K562 (cell line): ENCODE results near the gene CRYBG2. TPM values are rescaled to one million over a fixed set of nuclear protein-coding genes. Genes with fewer than 3 reads are reported as not detected.
A peak's percentile ranks its signal among the peaks of the same experiment; 100 is the strongest.

Source experiments
- CBFB ChIP-seq: sonication (generic); formaldehyde crosslinking; IDR thresholded peaks from 2 replicates; pipeline ENCODE4 v1.4.0; 2020; ENCODE audit warnings: mild to moderate bottlenecking, missing genetic modification reagents
- E2F3 ChIP-seq: fragments of 250-450 bp; sonication (Bioruptor Pico); IDR thresholded peaks from 2 replicates; pipeline ENCODE4 v1.4.0; 2020; ENCODE audit warnings: mild to moderate bottlenecking
- EGR1 ChIP-seq: fragments of 450-650 bp; conservative IDR thresholded peaks from 2 replicates; pipeline ENCODE4 v1.6.1; 2017; ENCODE audit warnings: mild to moderate bottlenecking
- HLTF ChIP-seq: fragments of 450-650 bp; IDR thresholded peaks from 2 replicates; pipeline ENCODE4 v1.6.1; 2016
- IRF1 ChIP-seq: sonication (generic); formaldehyde crosslinking; IDR thresholded peaks from 2 replicates; pipeline ENCODE4 v1.8.0; 2022; ENCODE audit warnings: missing genetic modification reagents, mild to moderate bottlenecking, borderline replicate concordance
- JUND ChIP-seq, 2 experiments: IDR thresholded peaks; 2 replicates in 1 of 2; 3 replicates in 1 of 2; pipeline ENCODE4 v1.6.1; 2011; ENCODE audit warnings: borderline replicate concordance in 2 of 2, low read depth in 2 of 2, low read length in 2 of 2, improper control_type of control experiment in 1 of 2, missing biosample characterization in 1 of 2, missing genetic modification characterization in 1 of 2, missing genetic modification reagents in 1 of 2
- KHSRP ChIP-seq: fragments of 450-650 bp; IDR thresholded peaks from 2 replicates; pipeline ENCODE4 v1.6.1; 2017
- L3MBTL2 ChIP-seq: fragments of 450-650 bp; IDR thresholded peaks from 2 replicates; pipeline ENCODE4 v1.6.1; 2016; ENCODE audit warnings: mild to moderate bottlenecking, moderate library complexity
- MTA3 ChIP-seq: fragments of 450-650 bp; formaldehyde crosslinking; IDR thresholded peaks from 2 replicates; pipeline ENCODE4 v1.6.1; 2017; ENCODE audit warnings: mild to moderate bottlenecking, borderline replicate concordance
- MXD1 ChIP-seq: fragments of 250-450 bp; sonication (Bioruptor Pico); IDR thresholded peaks from 2 replicates; pipeline ENCODE4 v1.8.0; 2021; ENCODE audit warnings: borderline replicate concordance, mild to moderate bottlenecking, moderate library complexity; ENCODE audit not compliant: poor library complexity, severe bottlenecking
- MYNN ChIP-seq, 2 experiments: sonication (generic); formaldehyde crosslinking in 1 of 2; IDR thresholded peaks; 2 replicates each; pipeline versions ENCODE4 v1.5.0 to v1.6.1; 2016 to 2020; ENCODE audit warnings: antibody characterized with exemption in 1 of 2, missing genetic modification reagents in 1 of 2
- NR4A1 ChIP-seq, 2 experiments: fragments of 250-450 bp in 1 of 2; fragments of 450-650 bp in 1 of 2; sonication (Bioruptor Pico) in 1 of 2; IDR thresholded peaks; 2 replicates each; pipeline versions ENCODE4 v1.4.0 to v1.6.1; 2016 to 2020; ENCODE audit warnings: mild to moderate bottlenecking in 2 of 2, missing compliant biosample characterization in 1 of 2, missing genetic modification characterization in 1 of 2, moderate library complexity in 1 of 2
- NUFIP1 ChIP-seq: fragments of 450-650 bp; IDR thresholded peaks from 2 replicates; pipeline ENCODE4 v1.6.1; 2018; ENCODE audit not compliant: partially characterized antibody
- PRDM10 ChIP-seq: fragments of 450-650 bp; IDR thresholded peaks from 2 replicates; pipeline ENCODE4 v1.6.1; 2018; ENCODE audit not compliant: partially characterized antibody
- SAP30 ChIP-seq: fragments of 200-600 bp; sonication (generic); IDR thresholded peaks from 2 replicates; pipeline ENCODE4 v1.6.1; 2012; ENCODE audit warnings: borderline replicate concordance, low read depth, mild to moderate bottlenecking, moderate library complexity, low read length, control low read depth, inconsistent platforms; ENCODE audit not compliant: insufficient read depth, poor library complexity, severe bottlenecking
- SMARCC2 ChIP-seq: fragments of 450-650 bp; IDR thresholded peaks from 2 replicates; pipeline ENCODE4 v1.6.1; 2017; ENCODE audit warnings: antibody characterized with exemption, moderate library complexity, mild to moderate bottlenecking, low read depth
- STAT5A ChIP-seq: IDR thresholded peaks from 2 replicates; pipeline ENCODE4 v1.6.1; 2012; ENCODE audit warnings: low read length, inconsistent platforms, borderline replicate concordance
- U2AF1 ChIP-seq: fragments of 200-400 bp; formaldehyde crosslinking; optimal IDR thresholded peaks from 2 replicates; pipeline ENCODE3; 2017; ENCODE audit warnings: mild to moderate bottlenecking, low read depth, low read length, moderate library complexity
- ZNF583 ChIP-seq: fragments of 250-450 bp; sonication (Bioruptor Pico); IDR thresholded peaks from 2 replicates; pipeline ENCODE4 v1.4.0; 2020
- polyA plus RNA-seq, 8 experiments: library from polyadenylated mRNA; depleted of rRNA in 4 of 8; stranded (reverse) in 5 of 8; unstranded in 3 of 8; fragments of >200 nt; fragmentation: Nextera tagmentation in 2 of 8; fragmentation: Illumina TruSeq in 1 of 8; extraction: Ambion mirVana in 2 of 8; extraction: Trizol in 1 of 8; gene quantifications; 2 replicates each; pipeline versions ENCODE4 v1.2.1 to v1.2.3, GENCODE V29; 2011 to 2014; ENCODE audit warnings: inconsistent platforms in 1 of 8, missing spikeins in 1 of 8
- total RNA-seq, 7 experiments: library from RNA; depleted of rRNA in 6 of 7; stranded (reverse); fragments of >200 nt in 6 of 7; fragmentation: Illumina TruSeq in 2 of 7; extraction: Trizol in 2 of 7; gene quantifications; 2 replicates each; pipeline versions ENCODE4 v1.2.1 to v1.2.3, GENCODE V29; 2011 to 2021; ENCODE audit warnings: low replicate concordance in 1 of 7
- TF ChIP-seq, protein P1 (sequence below): fragments of 250-450 bp; sonication (Bioruptor Pico); IDR thresholded peaks from 2 replicates; pipeline ENCODE4 v1.8.0; 2022; ENCODE audit warnings: moderate library complexity, mild to moderate bottlenecking, inconsistent platforms

Gene CRYBG2
- total and polyA plus RNA-seq, 9 of the 15 experiments (the other 6 are each of a cell fraction or from before 2014, with no cell fraction given), result 0.39 to 8.5 (median 3.7) TPM

- TF ChIP-seq IRF1 (CRISPR knock-in tag) (peak; percentile 68; the same call in 1 of the 2 replicates), E2F3 (no peak), ZNF583 (CRISPR knock-in tag) (0 out of 2 replicates have a peak, but pooled peaks have one; percentile 9), SMARCC2 (peak; percentile 92), MTA3 (peak; percentile 96), STAT5A (peak; percentile 90), NUFIP1 (no peak), NR4A1 (CRISPR knock-in tag; IDR thresholded peaks at IDR 0.05) (0 out of 2 replicates have a peak, but pooled peaks have one; percentile 60), NR4A1 (tag; IDR thresholded peaks at IDR 0.05) (no peak; the same call in 1 of the 2 replicates), KHSRP (no peak; the same call in 1 of the 2 replicates), SAP30 (peak; percentile 93), L3MBTL2 (peak; percentile 99), JUND (IDR thresholded peaks at IDR 0.05; ENCODE audit: borderline replicate concordance, low read depth, low read length) (peak; percentile 96), JUND (tag; IDR thresholded peaks at IDR 0.05; ENCODE audit: borderline replicate concordance, low read depth, low read length) (peak; percentile 96; the same call in 2 of the 3 replicates), U2AF1 (no peak), HLTF (peak; percentile 14), MYNN (IDR thresholded peaks at IDR 0.05) (peak; percentile 96), MYNN (CRISPR knock-in tag; IDR thresholded peaks at IDR 0.05) (no peak), PRDM10 (peak; percentile 68), MXD1 (CRISPR knock-in tag) (peak; percentile 51), EGR1 (peak; percentile 96), CBFB (CRISPR knock-in tag) (peak; percentile 88)
- TF ChIP-seq, protein P1, sequence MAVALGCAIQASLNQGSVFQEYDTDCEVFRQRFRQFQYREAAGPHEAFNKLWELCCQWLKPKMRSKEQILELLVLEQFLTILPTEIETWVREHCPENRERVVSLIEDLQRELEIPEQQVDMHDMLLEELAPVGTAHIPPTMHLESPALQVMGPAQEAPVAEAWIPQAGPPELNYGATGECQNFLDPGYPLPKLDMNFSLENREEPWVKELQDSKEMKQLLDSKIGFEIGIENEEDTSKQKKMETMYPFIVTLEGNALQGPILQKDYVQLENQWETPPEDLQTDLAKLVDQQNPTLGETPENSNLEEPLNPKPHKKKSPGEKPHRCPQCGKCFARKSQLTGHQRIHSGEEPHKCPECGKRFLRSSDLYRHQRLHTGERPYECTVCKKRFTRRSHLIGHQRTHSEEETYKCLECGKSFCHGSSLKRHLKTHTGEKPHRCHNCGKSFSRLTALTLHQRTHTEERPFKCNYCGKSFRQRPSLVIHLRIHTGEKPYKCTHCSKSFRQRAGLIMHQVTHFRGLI, result peak; percentile 45; the same call in 1 of the 2 replicates
Observed at GRCh38 chr1:26378088-26378878, 24.4 kb upstream of the CRYBG2 start (continued).
